H9 (cell line): ENCODE measurements around the gene ITPR2. TPM values are rescaled to one million over a fixed set of nuclear protein-coding genes. Genes with fewer than 3 reads are reported as not detected.
A peak's percentile ranks its signal among the peaks of the same experiment; 100 is the strongest.
"Not testable (repeated sequence)": the region's sequence is repeated elsewhere in the genome, so short reads cannot be mapped to it uniquely, and the experiment has no call there.

Experiments
- DNase-seq: peaks from one replicate; pipeline ENCODE4 v3.0.0-alpha.2; 2017
- H2AFZ ChIP-seq: one replicate; pipeline ENCODE4 v1.6.1; 2013; ENCODE audit warnings: mild to moderate bottlenecking, low read length, control low read depth, moderate library complexity
- H2AK5ac ChIP-seq: 2 replicates; pipeline ENCODE4 v1.6.1; 2013; ENCODE audit warnings: low read length, control low read depth, mixed read lengths; ENCODE audit not compliant: insufficient read length
- H2BK120ac ChIP-seq: one replicate; pipeline ENCODE4 v1.6.1; 2013; ENCODE audit warnings: low read depth, mild to moderate bottlenecking, low read length, control low read depth, inconsistent platforms; ENCODE audit not compliant: poor library complexity, severe bottlenecking
- H2BK12ac ChIP-seq: 2 replicates; pipeline ENCODE4 v1.6.1; 2013; ENCODE audit warnings: low read length, control low read depth, mixed read lengths, low read depth; ENCODE audit not compliant: insufficient read length
- H2BK15ac ChIP-seq: 2 replicates; pipeline ENCODE4 v1.6.1; 2013; ENCODE audit warnings: low read depth, low read length, control low read depth
- H2BK20ac ChIP-seq: one replicate; pipeline ENCODE4 v1.6.1; 2013; ENCODE audit warnings: low read depth, mild to moderate bottlenecking, low read length, control low read depth, inconsistent platforms; ENCODE audit not compliant: poor library complexity, severe bottlenecking
- H2BK5ac ChIP-seq: 2 replicates; pipeline ENCODE4 v1.6.1; 2013; ENCODE audit warnings: low read length, control low read depth, mixed read lengths; ENCODE audit not compliant: insufficient read length
- H3K14ac ChIP-seq: 2 replicates; pipeline ENCODE4 v1.6.1; 2013; ENCODE audit warnings: low read length, control low read depth; ENCODE audit not compliant: insufficient read depth
- H3K18ac ChIP-seq: 2 replicates; pipeline ENCODE4 v1.6.1; 2013; ENCODE audit warnings: low read depth, mild to moderate bottlenecking, mixed read lengths, low read length, control low read depth; ENCODE audit not compliant: insufficient read length
- H3K23ac ChIP-seq: 2 replicates; pipeline ENCODE4 v1.6.1; 2013; ENCODE audit warnings: low read length, control low read depth, mixed read lengths, low read depth; ENCODE audit not compliant: insufficient read length
- H3K23me2 ChIP-seq: 2 replicates; pipeline ENCODE4 v1.6.1; 2013; ENCODE audit warnings: low read depth, mild to moderate bottlenecking, mixed read lengths, low read length, control low read depth; ENCODE audit not compliant: insufficient read length, poor library complexity, severe bottlenecking
- H3K27ac ChIP-seq: 2 replicates; pipeline ENCODE4 v1.5.1; 2013; ENCODE audit warnings: low read length, control low read depth, mixed read lengths, low read depth; ENCODE audit not compliant: insufficient read length
- H3K27me3 ChIP-seq: 2 replicates; pipeline ENCODE4 v1.6.1; 2013; ENCODE audit warnings: low read length, control low read depth, inconsistent platforms; ENCODE audit not compliant: insufficient read depth
- H3K4ac ChIP-seq: 2 replicates; pipeline ENCODE4 v1.6.1; 2013; ENCODE audit warnings: low read depth, mild to moderate bottlenecking, control low read depth, inconsistent platforms, low read length, moderate library complexity
- H3K4me1 ChIP-seq: 2 replicates; pipeline ENCODE4 v1.6.1; 2013; ENCODE audit warnings: low read length, control low read depth, inconsistent platforms; ENCODE audit not compliant: insufficient read depth
- H3K4me2 ChIP-seq: 2 replicates; pipeline ENCODE4 v1.6.1; 2013; ENCODE audit warnings: low read length, control low read depth, mixed read lengths; ENCODE audit not compliant: insufficient read length, insufficient read depth
- H3K56ac ChIP-seq: 2 replicates; pipeline ENCODE4 v1.6.1; 2013; ENCODE audit warnings: low read depth, mild to moderate bottlenecking, mixed read lengths, low read length, control low read depth; ENCODE audit not compliant: insufficient read length
- H3K79me1 ChIP-seq: 2 replicates; pipeline ENCODE4 v1.6.1; 2013; ENCODE audit warnings: low read depth, mild to moderate bottlenecking, moderate library complexity, low read length, control low read depth, inconsistent platforms; ENCODE audit not compliant: insufficient read depth, poor library complexity, severe bottlenecking
- H3K79me2 ChIP-seq: 2 replicates; pipeline ENCODE4 v1.6.1; 2013; ENCODE audit warnings: low read length, control low read depth, inconsistent platforms; ENCODE audit not compliant: insufficient read depth
- H3K9ac ChIP-seq: 2 replicates; pipeline ENCODE4 v1.6.1; 2013; ENCODE audit warnings: low read length, control low read depth, mixed read lengths; ENCODE audit not compliant: insufficient read length; ENCODE audit errors: extremely low read depth
- H3K9me3 ChIP-seq: one replicate; pipeline ENCODE4 v1.6.1; 2013; ENCODE audit warnings: low read depth, low read length, inconsistent platforms; ENCODE audit not compliant: control insufficient read depth
- H3T11ph ChIP-seq: one replicate; pipeline ENCODE4 v1.6.1; 2013; ENCODE audit warnings: mild to moderate bottlenecking, low read length, control low read depth, inconsistent platforms
- H4K20me1 ChIP-seq: one replicate; pipeline ENCODE4 v1.6.1; 2013; ENCODE audit not compliant: control insufficient read depth, insufficient read length, insufficient read depth
- H4K5ac ChIP-seq: 2 replicates; pipeline ENCODE4 v1.6.1; 2013; ENCODE audit warnings: low read depth, mild to moderate bottlenecking, mixed read lengths, low read length, control low read depth; ENCODE audit not compliant: insufficient read length
- H4K8ac ChIP-seq: replicated peaks from 2 replicates; pipeline ENCODE4 v1.6.1; 2013; ENCODE audit warnings: low read length, control low read depth, mixed read lengths, low read depth; ENCODE audit not compliant: insufficient read length
- H4K91ac ChIP-seq: 2 replicates; pipeline ENCODE4 v1.6.1; 2013; ENCODE audit warnings: low read depth, mild to moderate bottlenecking, moderate library complexity, mixed read lengths, low read length, control low read depth; ENCODE audit not compliant: insufficient read length
- H3K27ac Mint-ChIP-seq, 3 experiments: 2 replicates in 2 of 3; 3 replicates in 1 of 3; pipeline ENCODE4 v1.8.0; 2020 to 2021; ENCODE audit warnings: mixed read lengths in 3 of 3, mild to moderate bottlenecking in 1 of 3, moderate library complexity in 1 of 3
- H3K27me3 Mint-ChIP-seq: 2 replicates; pipeline ENCODE4 v1.8.0; 2021; ENCODE audit warnings: low read depth, mild to moderate bottlenecking, moderate library complexity, mixed read lengths
- H3K36me3 Mint-ChIP-seq, 3 experiments: 2 replicates in 2 of 3; 3 replicates in 1 of 3; pipeline ENCODE4 v1.8.0; 2020 to 2021; ENCODE audit warnings: low read depth in 3 of 3, mixed read lengths in 3 of 3; ENCODE audit not compliant: insufficient read depth in 1 of 3
- H3K4me1 Mint-ChIP-seq, 2 experiments: 2 replicates each; pipeline ENCODE4 v1.8.0; 2020; ENCODE audit warnings: mixed read lengths in 2 of 2
- H3K4me3 Mint-ChIP-seq, 2 experiments: 2 replicates in 1 of 2; 3 replicates in 1 of 2; pipeline ENCODE4 v1.8.0; 2020 to 2021; ENCODE audit warnings: mild to moderate bottlenecking in 2 of 2, mixed read lengths in 2 of 2, moderate library complexity in 1 of 2
- H3K9me3 Mint-ChIP-seq, 2 experiments: 2 replicates in 1 of 2; 3 replicates in 1 of 2; pipeline ENCODE4 v1.8.0; 2020; ENCODE audit warnings: mild to moderate bottlenecking in 2 of 2, mixed read lengths in 2 of 2, moderate library complexity in 1 of 2
- CTCF ChIP-seq: fragments of 200-600 bp; sonication (generic); conservative IDR thresholded peaks from 3 replicates; pipeline ENCODE4 v1.8.0; 2021; ENCODE audit warnings: antibody characterized with exemption, mild to moderate bottlenecking
- WGBS: extraction: QIAGEN DNeasy Blood & Tissue Kit; methylation state at CpG from one replicate; pipeline ENCODE4 v1.1.7; 2013; ENCODE audit warnings: missing lambda C conversion rate, low lambda C conversion rate, mixed read lengths; ENCODE audit not compliant: insufficient read length; ENCODE audit errors: extremely low coverage; 5-methylcytosine and 5-hydroxymethylcytosine counted together
- total RNA-seq: library from RNA; stranded (reverse); gene quantifications from 2 replicates; pipeline ENCODE4 v1.2.1, GENCODE V29; 2021

The ITPR2 gene
- total RNA-seq, 1 experiment from 2014 or later: 14.8 TPM

- Mint-ChIP-seq H3K27me3 (no peaks in the 10 kb centered on the region), H3K27ac (no peak overlapping the region), H3K36me3 (no peaks in the 10 kb centered on the region), H3K9me3 (no peaks in the 10 kb centered on the region), H3K4me1 (no peaks in the 10 kb centered on the region), H3K4me3 (no peak overlapping the region)
- Histone ChIP-seq H2BK120ac (no peak overlapping the region), H3K56ac (no peak overlapping the region), H3T11ph (no peak overlapping the region), H3K9ac (no peak overlapping the region), H3K14ac (no peak overlapping the region), H3K4me2 (no peak overlapping the region), H3K9me3 (no peaks in the 10 kb centered on the region), H2BK5ac (no peak overlapping the region), H3K27ac (no peak overlapping the region), H2BK20ac (no peak overlapping the region), H2AFZ (no peak overlapping the region), H3K23ac (no peak overlapping the region), H3K23me2 (no peaks in the 10 kb centered on the region), H4K5ac (no peak overlapping the region), H3K18ac (no peak overlapping the region), H3K4me1 (no peaks in the 10 kb centered on the region), H3K27me3 (no peaks in the 10 kb centered on the region), H3K4ac (no peak overlapping the region), H4K91ac (no peak overlapping the region), H2AK5ac (no peak overlapping the region), H4K8ac (no peak overlapping the region), H3K79me2 (no peaks in the 10 kb centered on the region), H2BK15ac (no peak overlapping the region), H2BK12ac (no peak overlapping the region), H4K20me1 (no peaks in the 10 kb centered on the region), H3K79me1 (no peaks in the 10 kb centered on the region)
- DNase-seq: no peak
- WGBS: no CpG with 5 or more reads among the region's 4 CpGs
- peak; percentile 63 for TF ChIP-seq CTCF
Observed at GRCh38 chr12:26863515-26863914, 30.5 kb upstream of the ITPR2 start.

- not testable (repeated sequence) for H3K56ac ChIP-seq, H2AK5ac ChIP-seq, H3K23ac ChIP-seq, H2BK20ac ChIP-seq, H3K4me3 Mint-ChIP-seq, H4K20me1 ChIP-seq, H3K4me1 ChIP-seq, H4K91ac ChIP-seq, H3K9me3 ChIP-seq, H2AFZ ChIP-seq, H3K23me2 ChIP-seq, H3K27ac Mint-ChIP-seq, H2BK120ac ChIP-seq, H3T11ph ChIP-seq, H3K4me2 ChIP-seq, H3K4me1 Mint-ChIP-seq, H2BK12ac ChIP-seq, DNase-seq, H3K9me3 Mint-ChIP-seq, H3K79me2 ChIP-seq, H3K36me3 Mint-ChIP-seq, H3K18ac ChIP-seq, H2BK15ac ChIP-seq, H3K79me1 ChIP-seq, H3K27me3 Mint-ChIP-seq, H3K27me3 ChIP-seq, H2BK5ac ChIP-seq, H3K14ac ChIP-seq, H3K27ac ChIP-seq, H4K5ac ChIP-seq, H3K4ac ChIP-seq, H4K8ac ChIP-seq, H3K9ac ChIP-seq
- no CpG with 5 or more reads among the region's 3 CpGs for WGBS
Observed at GRCh38 chr12:26862787-26863186, 29.8 kb upstream of the ITPR2 start.
